K562 (cell line): ENCODE data around the gene CARD11. TPM values are rescaled to one million over a fixed set of nuclear protein-coding genes. Genes with fewer than 3 reads are reported as not detected.

Experiments
- ATAC-seq: fragments of 200-7000 bp; cut with Tn5 transposase; 3 replicates; pipeline ENCODE4 v1.9.1; 2020; ENCODE audit warnings: moderate library complexity
- BruUV-seq: library from RNA; stranded (reverse); fragments of 400-500 nt; replicated peaks from 2 replicates; lab custom pipeline; 2021; lab: Mats Ljungman, UMichigan
- CTCF ChIA-PET: fragments of 300-600 bp; formaldehyde crosslinking; extraction: SDS; loops from one replicate; lab custom pipeline; 2021; ENCODE audit warnings: low intra/inter-chr PET ratio; lab: Yijun Ruan, JAX
- POLR2A ChIA-PET: fragments of 300-600, 350-650 bp; sonication (Branson Sonifier 250); formaldehyde crosslinking; extraction: SDS; loops from one replicate; lab custom pipeline; 2021; ENCODE audit warnings: antibody characterized with exemption, inconsistent platforms; lab: Yijun Ruan, JAX
- DNase-seq, 4 experiments: peaks; one replicate each; pipeline versions ENCODE4 v3.0.0 to v3.0.0-alpha.2; 2011 to 2018; ENCODE audit warnings: low spot score in 3 of 4, mixed read lengths in 3 of 4; ENCODE audit errors: extremely low read depth in 1 of 4
- FAIRE-seq: peaks from 2 replicates; lab custom pipeline; 2011; peaks lifted over from hg19 to GRCh38; lab: Jason Lieb, UNC
- H2AFZ ChIP-seq: 2 replicates; pipeline ENCODE4 v1.6.0; 2011; ENCODE audit warnings: low read depth, low read length, control low read depth, inconsistent platforms
- H3K27ac ChIP-seq: fragments of 200-600 bp; 3 replicates; pipeline ENCODE4 v1.8.0; 2011; ENCODE audit warnings: low read depth, mild to moderate bottlenecking, control low read depth, inconsistent platforms, low read length, moderate library complexity, mixed read lengths; ENCODE audit errors: extremely low read depth
- H3K27me3 ChIP-seq, 2 experiments: fragments of 300-600 bp in 1 of 2; 2 replicates in 1 of 2; 3 replicates in 1 of 2; pipeline versions ENCODE4 v1.6.0 to v1.8.0; 2011; ENCODE audit warnings: inconsistent platforms in 2 of 2, low read length in 2 of 2, mild to moderate bottlenecking in 1 of 2, mixed read lengths in 1 of 2, moderate library complexity in 1 of 2; ENCODE audit not compliant: control insufficient read depth in 2 of 2, insufficient read depth in 2 of 2
- H3K36me3 ChIP-seq: fragments of 300-600 bp; 3 replicates; pipeline ENCODE4 v1.8.0; 2011; ENCODE audit warnings: mild to moderate bottlenecking, low read length, inconsistent platforms; ENCODE audit not compliant: control insufficient read depth, insufficient read depth
- H3K4me1 ChIP-seq, 2 experiments: fragments of 200-600 bp in 1 of 2; replicated peaks in 1 of 2; 2 replicates in 1 of 2; 3 replicates in 1 of 2; pipeline versions ENCODE4 v1.5.1 to v1.8.0; 2011; ENCODE audit warnings: inconsistent platforms in 2 of 2, low read length in 2 of 2, mild to moderate bottlenecking in 1 of 2, mixed read lengths in 1 of 2, moderate library complexity in 1 of 2; ENCODE audit not compliant: control insufficient read depth in 2 of 2, insufficient read depth in 2 of 2
- H3K4me2 ChIP-seq: 2 replicates; pipeline ENCODE4 v1.6.1; 2011; ENCODE audit warnings: low read length, control low read depth, inconsistent platforms, mixed read lengths; ENCODE audit not compliant: insufficient read depth
- H3K4me3 ChIP-seq: fragments of 200-600 bp; sonication (generic), shearing (Covaris generic); 2 replicates; pipeline ENCODE4 v1.5.1; 2016; ENCODE audit warnings: control low read depth, inconsistent platforms
- H3K79me2 ChIP-seq: fragments of 200-600 bp; 3 replicates; pipeline ENCODE4 v1.8.0; 2011; ENCODE audit warnings: low read length, inconsistent platforms; ENCODE audit not compliant: control insufficient read depth, insufficient read depth
- H3K9ac ChIP-seq, 2 experiments: 2 replicates each; pipeline versions ENCODE4 v1.6.0 to v1.6.1; 2011; ENCODE audit warnings: low read depth in 2 of 2, low read length in 2 of 2, control low read depth in 1 of 2, inconsistent platforms in 1 of 2, mild to moderate bottlenecking in 1 of 2, mixed read lengths in 1 of 2; ENCODE audit not compliant: insufficient read depth in 1 of 2
- H3K9me1 ChIP-seq: one replicate; pipeline ENCODE4 v1.6.0; 2011; ENCODE audit warnings: inconsistent platforms, mild to moderate bottlenecking, low read length, moderate library complexity; ENCODE audit not compliant: control insufficient read depth, insufficient read depth
- H3K9me3 ChIP-seq: replicated peaks from 2 replicates; pipeline ENCODE4 v1.5.1; 2011; ENCODE audit warnings: low read depth, low read length, inconsistent platforms; ENCODE audit not compliant: control insufficient read depth, insufficient read depth
- H4K20me1 ChIP-seq: replicated peaks from 2 replicates; pipeline ENCODE4 v1.6.1; 2011; ENCODE audit warnings: low read length, inconsistent platforms, mixed read lengths; ENCODE audit not compliant: control insufficient read depth, insufficient read depth
- ETS1 ChIP-seq: conservative IDR thresholded peaks from 2 replicates; pipeline ENCODE4 v1.6.1; 2011; ENCODE audit warnings: low read depth, mild to moderate bottlenecking, low read length; ENCODE audit not compliant: control insufficient read depth
- IRF1 ChIP-seq: sonication (generic); formaldehyde crosslinking; IDR thresholded peaks from 2 replicates; pipeline ENCODE4 v1.8.0; 2022; ENCODE audit warnings: missing genetic modification reagents, mild to moderate bottlenecking, borderline replicate concordance
- PURB ChIP-seq: sonication (generic); formaldehyde crosslinking; IDR thresholded peaks from 2 replicates; pipeline ENCODE4 v1.9.0; 2021; ENCODE audit warnings: low read depth, mild to moderate bottlenecking, missing genetic modification reagents
- ZFPM2 ChIP-seq: fragments of 250-450 bp; sonication (Bioruptor Pico); IDR thresholded peaks from 2 replicates; pipeline ENCODE4 v1.5.1; 2022; ENCODE audit warnings: mild to moderate bottlenecking
- WGBS: fragments of 100-300 bp; shearing (Covaris generic); methylation state at CpG from one replicate; pipeline ENCODE4 v1.1.6; 2016; ENCODE audit warnings: low coverage, mixed read lengths; ENCODE audit not compliant: insufficient coverage; ENCODE audit errors: missing lambda C conversion rate; 5-methylcytosine and 5-hydroxymethylcytosine counted together
- in situ Hi-C: fragments of 300-500 bp; cut with MboI; formaldehyde crosslinking; loops from 4 replicates; pipeline ENCODE4 v1.15.0; 2018; ENCODE audit warnings: inconsistent platforms, mixed read lengths
- intact Hi-C: fragments of 100-400 bp; cut with micrococcal nuclease; formaldehyde crosslinking; loops from 2 replicates; pipeline ENCODE4 v1.14.2; 2022
- polyA plus RNA-seq, 8 experiments: library from polyadenylated mRNA; depleted of rRNA in 4 of 8; stranded (reverse) in 5 of 8; unstranded in 3 of 8; fragments of >200 nt; fragmentation: Nextera tagmentation in 2 of 8; fragmentation: Illumina TruSeq in 1 of 8; extraction: Ambion mirVana in 2 of 8; extraction: Trizol in 1 of 8; gene quantifications; 2 replicates each; pipeline versions ENCODE4 v1.2.1 to v1.2.3, GENCODE V29; 2011 to 2014; ENCODE audit warnings: inconsistent platforms in 1 of 8, missing spikeins in 1 of 8
- total RNA-seq, 7 experiments: library from RNA; depleted of rRNA in 6 of 7; stranded (reverse); fragments of >200 nt in 6 of 7; fragmentation: Illumina TruSeq in 2 of 7; extraction: Trizol in 2 of 7; gene quantifications; 2 replicates each; pipeline versions ENCODE4 v1.2.1 to v1.2.3, GENCODE V29; 2011 to 2021; ENCODE audit warnings: low replicate concordance in 1 of 7

Gene CARD11
- total and polyA plus RNA-seq, 9 of the 15 experiments (the other 6 are each of a cell fraction or from before 2014, with no cell fraction given), result 0.07 to 12.8 (median 5.7) TPM

DNA sequence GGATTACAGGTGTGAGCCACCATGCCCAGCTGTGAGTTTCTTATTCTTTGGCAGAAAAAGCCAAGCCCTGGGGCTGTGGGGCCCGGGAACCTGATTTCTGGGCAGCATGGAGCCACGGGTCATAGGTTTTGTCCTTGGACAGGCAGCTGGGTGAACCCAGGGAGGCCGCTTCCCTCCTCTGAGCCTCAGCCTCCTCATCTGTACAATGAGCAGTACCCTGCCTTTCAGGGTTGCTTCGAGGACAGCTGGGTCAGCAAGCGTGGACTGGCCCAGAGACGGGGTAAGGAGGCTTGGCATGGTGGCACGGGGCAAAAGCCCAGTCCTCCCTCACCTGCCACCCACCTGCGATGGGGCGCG, 115.4 kb downstream of the CARD11 start:
- in situ Hi-C loops (no loop called here), intact Hi-C loops (no loop called here)
- Histone ChIP-seq H3K9me1 (no peaks in the 10 kb centered on the region), H3K4me2 (no peak overlapping the region), H3K79me2 (no peaks in the 10 kb centered on the region), H3K9ac (no peak overlapping the region), H3K4me3 (no peak overlapping the region), H3K36me3 (no peaks in the 10 kb centered on the region), H3K9me3 (no peaks in the 10 kb centered on the region), H3K27ac (no peak overlapping the region), H3K27me3 (no peaks in the 10 kb centered on the region), H3K4me1 (peaks cover 0 to 12% of the 10 kb centered on the region in 2 experiments; a peak in 2 of 5 replicates), H2AFZ (no peak overlapping the region), H4K20me1 (no peaks in the 10 kb centered on the region)
- TF ChIP-seq IRF1 (no peak), ZFPM2 (CRISPR knock-in tag) (no peak), ETS1 (no peak), PURB (CRISPR knock-in tag) (no peak)
- POLR2A ChIA-PET, result interaction anchor here (1.2 kb wide), 1 partner anchor 11 kb away, joined by 3 read pairs; no protein-coding TSS in a partner anchor
- BruUV-seq, result no TSS peak
- no peak for ATAC-seq
- no peak for DNase-seq
- CTCF ChIA-PET, result no interaction called here
- FAIRE-seq, result no peak
- 67% methylated on average over 7 of the region's 10 CpGs for WGBS
